GM12873 (cell line): ENCODE measurements around the gene PROM1.

ENCODE experiments used
- CTCF ChIP-seq: IDR thresholded peaks from 2 replicates; pipeline ENCODE4 v1.5.1; 2012; ENCODE audit warnings: low read depth, mild to moderate bottlenecking, moderate library complexity, low read length, control low read depth; ENCODE audit not compliant: insufficient read depth; ENCODE audit errors: missing control alignments

PROM1 gene

GRCh38 chr4:16083241-16084191, at the start of gene PROM1:
TSS of gene PROM1 (minus strand) at chr4:16084023. CDS start at chr4:16075906, 8,117 bp downstream.
- no peak for TF ChIP-seq CTCF

GRCh38 chr4:16133406-16133805, 49.6 kb upstream of the PROM1 start:
- TF ChIP-seq CTCF, result no peak

- no peak for TF ChIP-seq CTCF
These were observed 47.5 kb upstream of the PROM1 start for GRCh38 chr4:16131293-16131692.

GRCh38 chr4:16129336-16129735, 45.5 kb upstream of the PROM1 start:
- TF ChIP-seq CTCF, result no peak

- no peak for TF ChIP-seq CTCF
These were observed 42.9 kb upstream of the PROM1 start for GRCh38 chr4:16126714-16127113.

GRCh38 chr4:16125571-16126445, 42.0 kb upstream of the PROM1 start:
- TF ChIP-seq CTCF, result no peak

GRCh38 chr4:16124232-16124631, 40.4 kb upstream of the PROM1 start:
- TF ChIP-seq CTCF, result no peak
